Measurements from ENCODE around the gene TNS4. TPM values are rescaled to one million over a fixed set of nuclear protein-coding genes. Genes with fewer than 3 reads are reported as not detected.
A peak's percentile ranks its signal among the peaks of the same experiment; 100 is the strongest.

Gene TNS4
- total RNA-seq, 1 donor from 2014 or later = 0.18 TPM

DNA sequence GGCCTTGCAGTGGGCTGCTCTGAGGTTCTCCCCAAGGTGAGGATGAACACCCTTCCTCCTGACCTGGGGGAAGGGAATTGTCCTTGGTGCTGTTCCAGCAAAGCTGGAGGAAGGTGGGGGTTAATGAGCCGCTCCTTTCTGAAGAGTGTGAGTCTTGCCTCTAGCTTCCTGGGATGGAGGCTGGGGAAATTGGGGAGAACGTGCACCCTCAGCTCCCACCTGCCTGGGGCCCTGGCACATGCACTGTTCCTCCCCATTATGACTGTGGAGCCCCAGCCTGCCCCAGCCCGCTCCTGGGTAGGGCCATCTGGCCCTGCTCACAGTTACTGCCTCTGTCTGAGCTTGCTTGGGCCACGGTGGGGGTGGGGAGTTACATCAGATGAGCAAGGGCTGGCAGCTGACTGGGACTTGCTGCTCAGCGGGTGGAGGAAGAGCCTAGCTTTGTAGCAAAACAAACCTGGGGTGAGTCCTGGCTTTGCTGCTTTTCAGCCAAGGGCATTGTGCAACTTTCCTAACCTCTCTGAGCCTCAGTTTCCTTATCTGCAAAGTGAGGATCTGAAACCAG lies 11.1 kb downstream of the TNS4 start:
- no peak overlapping the region for H3K4me3 Mint-ChIP-seq
- DNase-seq (no peak), ATAC-seq (ENCODE audit: low read depth) (peak; percentile 47)
- H3K4me1 Mint-ChIP-seq = peaks cover 27% of the 10 kb centered on the region
- H3K27ac Mint-ChIP-seq = no peak overlapping the region
- POLR2A ChIA-PET = interaction anchor here (0.5 to 1.2 kb wide), 5 partner anchors 11 to 176 kb away, joined by 3 to 5 read pairs (median 4); no protein-coding TSS in a partner anchor
- CTCF ChIA-PET = interaction anchor here (0.7 to 0.8 kb wide), 2 partner anchors 15 to 23 kb away, joined by 3 read pairs; no protein-coding TSS in a partner anchor
- intact Hi-C loops (cut with micrococcal nuclease) = no loop called here
- no peaks in the 10 kb centered on the region for H3K36me3 Mint-ChIP-seq (ENCODE audit: low read depth)
- H3K9me3 Mint-ChIP-seq = no peaks in the 10 kb centered on the region
- no peaks in the 10 kb centered on the region for H3K27me3 Mint-ChIP-seq
- TF ChIP-seq, protein P1, sequence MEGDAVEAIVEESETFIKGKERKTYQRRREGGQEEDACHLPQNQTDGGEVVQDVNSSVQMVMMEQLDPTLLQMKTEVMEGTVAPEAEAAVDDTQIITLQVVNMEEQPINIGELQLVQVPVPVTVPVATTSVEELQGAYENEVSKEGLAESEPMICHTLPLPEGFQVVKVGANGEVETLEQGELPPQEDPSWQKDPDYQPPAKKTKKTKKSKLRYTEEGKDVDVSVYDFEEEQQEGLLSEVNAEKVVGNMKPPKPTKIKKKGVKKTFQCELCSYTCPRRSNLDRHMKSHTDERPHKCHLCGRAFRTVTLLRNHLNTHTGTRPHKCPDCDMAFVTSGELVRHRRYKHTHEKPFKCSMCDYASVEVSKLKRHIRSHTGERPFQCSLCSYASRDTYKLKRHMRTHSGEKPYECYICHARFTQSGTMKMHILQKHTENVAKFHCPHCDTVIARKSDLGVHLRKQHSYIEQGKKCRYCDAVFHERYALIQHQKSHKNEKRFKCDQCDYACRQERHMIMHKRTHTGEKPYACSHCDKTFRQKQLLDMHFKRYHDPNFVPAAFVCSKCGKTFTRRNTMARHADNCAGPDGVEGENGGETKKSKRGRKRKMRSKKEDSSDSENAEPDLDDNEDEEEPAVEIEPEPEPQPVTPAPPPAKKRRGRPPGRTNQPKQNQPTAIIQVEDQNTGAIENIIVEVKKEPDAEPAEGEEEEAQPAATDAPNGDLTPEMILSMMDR (IDR thresholded peaks at IDR 0.05) = no peak

DNA sequence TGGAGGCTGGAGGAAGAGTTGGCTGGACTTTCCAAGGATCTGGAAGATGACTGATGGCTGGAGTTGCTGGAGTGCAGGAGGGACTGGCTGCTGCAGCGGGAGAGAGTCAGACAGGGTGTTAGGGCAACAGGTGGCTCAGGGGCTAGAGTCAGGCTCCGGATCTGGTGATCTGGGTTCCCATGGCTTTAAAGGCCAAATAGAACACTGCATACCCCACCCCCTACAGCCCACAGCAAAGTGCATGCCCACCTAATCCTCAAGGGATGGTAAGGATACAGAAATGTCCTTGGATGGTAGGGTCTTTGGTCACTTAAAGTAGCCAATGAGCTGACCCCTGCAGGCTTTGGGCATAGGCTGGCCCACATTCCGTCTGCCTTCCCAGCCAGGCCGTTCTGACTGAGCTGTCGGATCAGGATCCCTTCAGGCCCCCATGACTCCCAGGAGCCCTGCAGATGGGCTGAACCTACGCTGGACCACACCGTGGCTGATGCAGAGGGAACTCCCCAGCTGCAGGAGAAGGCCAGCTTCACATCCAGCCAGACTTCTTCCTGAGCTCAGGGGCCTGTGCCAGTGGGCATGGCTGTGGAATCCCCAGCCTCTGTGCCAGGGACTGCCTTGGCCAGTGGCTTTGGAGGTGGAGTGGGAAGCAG lies 13.9 kb downstream of the TNS4 start:
- CTCF ChIA-PET = interaction anchor here (0.8 to 1.0 kb wide), 3 partner anchors 11 to 46 kb away, joined by 3 to 4 read pairs (median 3); no protein-coding TSS in a partner anchor
- Mint-ChIP-seq H3K36me3 (ENCODE audit: low read depth) (no peaks in the 10 kb centered on the region), H3K4me3 (no peak overlapping the region), H3K27me3 (no peaks in the 10 kb centered on the region), H3K9me3 (no peaks in the 10 kb centered on the region), H3K4me1 (peaks cover 37% of the 10 kb centered on the region), H3K27ac (no peak overlapping the region)
- DNase-seq (no peak), ATAC-seq (ENCODE audit: low read depth) (no peak)
- TF ChIP-seq, protein P1 (IDR thresholded peaks at IDR 0.05) = no peak
- POLR2A ChIA-PET = no interaction called here
- intact Hi-C loops (cut with micrococcal nuclease) = no loop called here

DNA sequence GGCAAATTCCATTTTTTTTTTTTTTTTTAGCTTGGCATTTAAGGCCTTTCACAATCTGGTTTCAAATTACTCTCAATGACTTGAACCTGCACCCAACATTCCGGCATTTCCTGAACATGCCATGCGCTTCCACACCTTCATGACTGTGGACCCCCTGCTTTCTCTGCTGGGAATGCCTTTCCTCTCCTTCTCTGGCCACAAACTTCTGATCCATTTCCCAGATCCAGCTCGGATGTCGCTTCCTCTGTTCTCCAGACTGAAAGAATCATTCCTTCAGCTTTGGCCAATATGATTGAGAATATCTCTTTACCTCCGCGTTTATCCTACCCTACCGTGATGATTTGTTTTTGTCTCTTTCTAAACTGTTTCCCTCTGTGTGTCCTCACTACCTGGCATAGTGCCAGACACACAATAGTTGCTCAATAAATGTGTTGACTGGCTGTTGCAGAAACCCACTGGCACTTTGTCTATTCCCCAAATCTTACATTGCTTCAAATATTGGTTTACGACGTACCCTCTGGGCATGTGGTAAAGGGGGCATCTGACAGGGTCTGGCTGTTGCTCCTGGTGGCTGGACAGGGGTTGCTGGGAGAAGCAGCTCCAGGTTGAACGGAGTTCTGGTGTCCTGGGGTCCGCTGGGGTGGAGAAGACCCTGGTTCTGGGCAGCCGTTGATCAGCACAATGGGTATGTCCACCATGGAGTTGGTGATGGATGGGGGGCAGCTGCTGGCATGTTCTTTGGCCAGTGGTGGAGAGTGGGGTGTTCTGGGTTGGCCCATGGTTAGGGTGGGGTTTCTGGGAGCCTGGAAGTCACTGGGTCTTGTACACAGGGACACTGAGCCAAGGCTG lies 14.7 kb downstream of the TNS4 start:
- no peak overlapping the region for H3K27ac Mint-ChIP-seq
- no peak for ATAC-seq (ENCODE audit: low read depth)
- H3K4me1 Mint-ChIP-seq = peaks cover 45% of the 10 kb centered on the region
- intact Hi-C loops (cut with micrococcal nuclease) = no loop called here
- ChIA-PET POLR2A (interaction anchor here (1.1 kb wide), 1 partner anchor 63 kb away, joined by 6 read pairs; no protein-coding TSS in a partner anchor), CTCF (interaction anchor here (0.8 to 1.4 kb wide), 4 partner anchors 10 to 46 kb away, joined by 3 to 4 read pairs (median 4); no protein-coding TSS in a partner anchor)
- H3K36me3 Mint-ChIP-seq (ENCODE audit: low read depth) = no peaks in the 10 kb centered on the region
- DNase-seq = no peak
- no peaks in the 10 kb centered on the region for H3K27me3 Mint-ChIP-seq
- H3K9me3 Mint-ChIP-seq = no peaks in the 10 kb centered on the region
- TF ChIP-seq, protein P1 (IDR thresholded peaks at IDR 0.05) = no peak
- no peak overlapping the region for H3K4me3 Mint-ChIP-seq

DNA sequence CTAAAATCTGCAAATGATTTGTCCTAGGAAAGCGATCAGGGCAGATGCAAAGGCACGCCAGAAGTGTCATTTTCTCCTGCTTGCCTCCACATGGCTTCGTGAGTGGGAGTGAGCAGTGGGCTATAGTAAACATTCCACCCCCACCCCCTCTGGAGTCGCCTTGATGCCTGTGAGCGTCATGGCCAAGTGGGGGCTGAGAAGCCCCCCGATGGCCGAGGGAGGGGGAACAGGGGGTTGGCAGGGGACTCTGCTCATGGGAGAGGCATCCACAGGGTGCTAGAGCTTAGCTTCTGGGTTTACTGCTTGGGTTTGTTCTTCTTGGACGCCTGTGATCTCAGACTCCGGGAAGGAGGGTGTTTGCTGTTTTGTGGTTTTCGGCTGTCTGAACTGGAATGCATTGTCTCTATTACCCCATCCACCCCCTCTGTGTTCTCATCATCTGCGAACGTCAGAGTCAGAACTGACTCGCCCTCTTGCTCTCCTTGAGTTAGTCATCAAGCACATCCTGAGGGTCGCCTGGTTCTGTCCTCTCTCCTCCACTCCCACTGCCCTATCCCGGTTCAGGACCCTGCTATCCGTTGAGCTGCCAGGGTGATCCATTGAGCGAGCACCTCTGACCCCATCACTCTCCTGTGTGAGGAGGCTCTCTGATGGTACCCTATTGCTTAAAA lies 15.4 kb downstream of the TNS4 start:
- no peaks in the 10 kb centered on the region for H3K36me3 Mint-ChIP-seq (ENCODE audit: low read depth)
- intact Hi-C loops (cut with micrococcal nuclease) = no loop called here
- no peaks in the 10 kb centered on the region for H3K27me3 Mint-ChIP-seq
- H3K4me3 Mint-ChIP-seq = no peak overlapping the region
- no peaks in the 10 kb centered on the region for H3K9me3 Mint-ChIP-seq
- TF ChIP-seq, protein P1 (IDR thresholded peaks at IDR 0.05) = no peak
- ChIA-PET CTCF (interaction anchor here (1.0 to 1.4 kb wide), 2 partner anchors 10 to 35 kb away, joined by 3 to 4 read pairs; no protein-coding TSS in a partner anchor), POLR2A (interaction anchor here (1.1 kb wide), 1 partner anchor 64 kb away, joined by 6 read pairs; no protein-coding TSS in a partner anchor)
- ATAC-seq (ENCODE audit: low read depth) (no peak), DNase-seq (no peak)
- peaks cover 47% of the 10 kb centered on the region for H3K4me1 Mint-ChIP-seq
- H3K27ac Mint-ChIP-seq = no peak overlapping the region

Data from activated B cell treated with CpG ODN at 0.5 μM for 24 hours (primary cell).